KMS-11 (cell line): ENCODE measurements around the gene STAG1.
"Not testable (repeated sequence)": the region's sequence is repeated elsewhere in the genome, so short reads cannot be mapped to it uniquely, and the experiment has no call there.

Source experiments
- H2AFZ ChIP-seq: fragments of 200-600 bp; sonication (generic); 2 replicates; pipeline ENCODE4 v1.6.1; 2016; ENCODE audit warnings: antibody characterized with exemption, mixed run types, low read depth
- H3K27ac ChIP-seq: fragments of 200-600 bp; sonication (generic); 2 replicates; pipeline ENCODE4 v1.6.1; 2016; ENCODE audit warnings: mild to moderate bottlenecking, mixed run types
- H3K27me3 ChIP-seq: fragments of 200-600 bp; sonication (generic); 2 replicates; pipeline ENCODE4 v1.6.1; 2017; ENCODE audit warnings: mild to moderate bottlenecking, low read depth, mixed run types, moderate library complexity; ENCODE audit not compliant: insufficient read depth
- H3K36me3 ChIP-seq: fragments of 200-600 bp; sonication (generic); 2 replicates; pipeline ENCODE4 v1.6.1; 2017; ENCODE audit warnings: mild to moderate bottlenecking, mixed run types; ENCODE audit not compliant: insufficient read depth
- H3K4me1 ChIP-seq: fragments of 200-600 bp; sonication (generic); 2 replicates; pipeline ENCODE4 v1.6.1; 2016; ENCODE audit warnings: mild to moderate bottlenecking, low read depth, mixed run types; ENCODE audit not compliant: poor library complexity, severe bottlenecking
- H3K4me2 ChIP-seq: fragments of 200-600 bp; sonication (generic); 2 replicates; pipeline ENCODE4 v1.7.0; 2016; ENCODE audit warnings: mild to moderate bottlenecking, mixed run types
- H3K4me3 ChIP-seq: fragments of 200-600 bp; sonication (generic); IDR thresholded peaks from 2 replicates; pipeline ENCODE4 v1.6.1; 2017; ENCODE audit warnings: low read depth, low read length, mixed read lengths; ENCODE audit not compliant: insufficient read depth
- H3K79me2 ChIP-seq: fragments of 200-600 bp; sonication (generic); 2 replicates; pipeline ENCODE4 v1.6.1; 2016; ENCODE audit warnings: low read depth, mixed run types; ENCODE audit not compliant: insufficient read depth
- H3K9ac ChIP-seq: fragments of 200-600 bp; sonication (generic); 2 replicates; pipeline ENCODE4 v1.6.1; 2016; ENCODE audit warnings: mild to moderate bottlenecking, mixed run types
- H4K20me1 ChIP-seq: fragments of 200-600 bp; sonication (generic); 2 replicates; pipeline ENCODE4 v1.6.1; 2016; ENCODE audit warnings: mild to moderate bottlenecking, mixed run types; ENCODE audit not compliant: insufficient read depth
- CTCF ChIP-seq: fragments of 200-600 bp; sonication (generic); conservative IDR thresholded peaks from 2 replicates; pipeline ENCODE4 v1.6.1; 2017; ENCODE audit warnings: low read depth, mild to moderate bottlenecking, antibody characterized with exemption, low read length, moderate library complexity, mixed read lengths

Gene STAG1

GRCh38 chr3:136653628-136654027 is 98.5 kb downstream of the STAG1 start:
- TF ChIP-seq CTCF: no peak
- H3K9ac ChIP-seq: no peak overlapping the region
- H4K20me1 ChIP-seq: no peaks in the 10 kb centered on the region
- no peak overlapping the region for H3K4me3 ChIP-seq
- H3K27me3 ChIP-seq: no peaks in the 10 kb centered on the region
- no peaks in the 10 kb centered on the region for H3K4me1 ChIP-seq
- no peak overlapping the region for H3K4me2 ChIP-seq
- no peak overlapping the region for H3K27ac ChIP-seq
- H3K79me2 ChIP-seq: peaks cover 93% of the 10 kb centered on the region
- no peaks in the 10 kb centered on the region for H3K36me3 ChIP-seq
- H2AFZ ChIP-seq: no peak overlapping the region

GRCh38 chr3:136651581-136651980 is 100.6 kb downstream of the STAG1 start:
- no peak for TF ChIP-seq CTCF
- Histone ChIP-seq H3K27me3 (no peaks in the 10 kb centered on the region), H3K4me1 (no peaks in the 10 kb centered on the region), H3K9ac (no peak overlapping the region), H3K4me2 (no peak overlapping the region), H3K4me3 (no peak overlapping the region), H2AFZ (no peak overlapping the region), H3K36me3 (no peaks in the 10 kb centered on the region), H4K20me1 (no peaks in the 10 kb centered on the region), H3K27ac (no peak overlapping the region), H3K79me2 (peaks cover 91% of the 10 kb centered on the region)

- Histone ChIP-seq H3K4me1 (no peaks in the 10 kb centered on the region), H3K79me2 (peaks cover 91% of the 10 kb centered on the region), H3K27me3 (no peaks in the 10 kb centered on the region), H3K9ac (no peak overlapping the region), H2AFZ (no peak overlapping the region), H3K4me3 (no peak overlapping the region), H3K4me2 (no peak overlapping the region), H3K27ac (no peak overlapping the region), H3K36me3 (no peaks in the 10 kb centered on the region), H4K20me1 (no peaks in the 10 kb centered on the region)
- TF ChIP-seq CTCF: no peak
These were observed 101.7 kb downstream of the STAG1 start for GRCh38 chr3:136650461-136650860.

GRCh38 chr3:136645915-136646314 is 106.3 kb downstream of the STAG1 start:
- no peak overlapping the region for H2AFZ ChIP-seq
- no peaks in the 10 kb centered on the region for H3K36me3 ChIP-seq
- TF ChIP-seq CTCF: no peak
- peaks cover 93% of the 10 kb centered on the region for H3K79me2 ChIP-seq
- no peaks in the 10 kb centered on the region for H3K4me1 ChIP-seq
- no peak overlapping the region for H3K9ac ChIP-seq
- no peaks in the 10 kb centered on the region for H3K27me3 ChIP-seq
- 0 out of 2 replicates have a peak, but pooled peaks cover 6% of the 10 kb centered on the region for H4K20me1 ChIP-seq
- H3K4me3 ChIP-seq: no peak overlapping the region
- no peak overlapping the region for H3K4me2 ChIP-seq
- H3K27ac ChIP-seq: no peak overlapping the region

GRCh38 chr3:136644212-136644611 is 108.0 kb downstream of the STAG1 start:
- H3K27ac ChIP-seq: no peak overlapping the region
- no peak overlapping the region for H3K4me3 ChIP-seq
- H3K79me2 ChIP-seq: peaks cover 97% of the 10 kb centered on the region
- H3K9ac ChIP-seq: no peak overlapping the region
- no peak overlapping the region for H3K4me2 ChIP-seq
- no peaks in the 10 kb centered on the region for H3K4me1 ChIP-seq
- no peak for TF ChIP-seq CTCF
- H3K36me3 ChIP-seq: no peaks in the 10 kb centered on the region
- 0 out of 2 replicates have a peak, but pooled peaks cover 9% of the 10 kb centered on the region for H4K20me1 ChIP-seq
- no peaks in the 10 kb centered on the region for H3K27me3 ChIP-seq
- no peak overlapping the region for H2AFZ ChIP-seq

- not testable (repeated sequence) for H3K4me1 ChIP-seq, H4K20me1 ChIP-seq, H3K27me3 ChIP-seq, H3K9ac ChIP-seq, H2AFZ ChIP-seq, H3K27ac ChIP-seq, H3K4me3 ChIP-seq, H3K4me2 ChIP-seq, H3K36me3 ChIP-seq
- H3K79me2 ChIP-seq: peaks cover 97% of the 10 kb centered on the region
These were observed 108.8 kb downstream of the STAG1 start for GRCh38 chr3:136643380-136643779.
